Measurements from ENCODE around the gene PAX8. TPM values are rescaled to one million over a fixed set of nuclear protein-coding genes. Genes with fewer than 3 reads are reported as not detected.
A peak's percentile ranks its signal among the peaks of the same experiment; 100 is the strongest.

The PAX8 gene
- total RNA-seq, 2 experiments from 2014 or later = 2.6 to 4.1 TPM

DNA sequence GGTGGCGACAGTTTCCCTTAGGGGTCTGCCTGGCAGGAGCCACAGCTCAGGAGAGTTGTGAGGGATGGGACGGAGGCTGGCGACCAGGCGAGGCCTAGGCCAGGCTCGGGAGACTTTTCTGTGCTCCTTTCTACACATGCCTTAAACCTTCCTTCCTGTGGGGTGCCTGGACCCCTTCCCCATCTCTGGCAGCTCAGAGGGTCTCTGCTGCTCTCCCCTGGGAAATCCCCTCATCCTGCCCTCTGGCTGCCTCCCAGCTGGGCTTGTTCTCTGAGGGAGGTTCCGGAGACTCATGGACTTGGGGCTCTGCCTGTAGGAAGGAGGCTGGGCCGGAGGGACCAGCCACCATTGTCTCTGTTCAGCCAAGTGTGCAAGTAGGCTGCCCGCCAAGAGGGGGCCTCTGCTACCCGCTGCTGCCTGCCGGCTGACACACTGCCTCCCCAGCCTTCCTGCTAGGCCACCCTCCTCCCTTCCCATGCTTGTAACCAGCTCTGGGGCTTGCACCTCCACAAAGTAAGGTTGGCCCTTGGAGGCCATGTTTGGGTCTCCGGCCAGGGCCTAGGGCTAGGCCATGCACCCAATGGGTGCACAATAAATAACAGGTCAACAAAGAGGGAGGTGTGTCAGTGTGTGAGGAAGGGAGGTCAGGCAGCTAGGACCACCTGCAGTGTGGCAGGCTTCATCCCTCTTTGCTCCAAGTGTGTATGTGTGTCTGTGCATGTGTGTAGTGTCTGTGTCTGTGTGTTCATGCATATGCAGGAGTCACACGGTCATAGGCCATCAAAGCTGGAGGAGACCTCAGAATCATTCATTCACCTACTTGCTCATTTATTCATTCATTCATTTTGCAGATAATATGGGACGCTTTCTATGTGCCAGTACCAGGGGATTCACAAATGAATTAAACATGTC, 76.2 kb downstream of the PAX8 start:
- ChIA-PET CTCF (interaction anchor here (0.6 to 16.4 kb wide), 14 partner anchors 11 to 555 kb away, joined by 3 to 308 read pairs (median 6); partner anchors contain the start of gene PSD4), POLR2A (no interaction called here)
- Mint-ChIP-seq H3K36me3 (peaks cover 31% of the 10 kb centered on the region), H3K27ac (peak overlapping the region; percentile 3), H3K27me3 (no peaks in the 10 kb centered on the region), H3K9me3 (no peaks in the 10 kb centered on the region), H3K4me1 (ENCODE audit: low read depth) (peaks cover 10% of the 10 kb centered on the region), H3K4me3 (no peak overlapping the region)
- intact Hi-C loops (cut with micrococcal nuclease) = loop anchor here (5.0 kb wide), 1 partner anchor 190 kb away; no protein-coding TSS in a partner anchor
- DNase-seq = no peak

DNA sequence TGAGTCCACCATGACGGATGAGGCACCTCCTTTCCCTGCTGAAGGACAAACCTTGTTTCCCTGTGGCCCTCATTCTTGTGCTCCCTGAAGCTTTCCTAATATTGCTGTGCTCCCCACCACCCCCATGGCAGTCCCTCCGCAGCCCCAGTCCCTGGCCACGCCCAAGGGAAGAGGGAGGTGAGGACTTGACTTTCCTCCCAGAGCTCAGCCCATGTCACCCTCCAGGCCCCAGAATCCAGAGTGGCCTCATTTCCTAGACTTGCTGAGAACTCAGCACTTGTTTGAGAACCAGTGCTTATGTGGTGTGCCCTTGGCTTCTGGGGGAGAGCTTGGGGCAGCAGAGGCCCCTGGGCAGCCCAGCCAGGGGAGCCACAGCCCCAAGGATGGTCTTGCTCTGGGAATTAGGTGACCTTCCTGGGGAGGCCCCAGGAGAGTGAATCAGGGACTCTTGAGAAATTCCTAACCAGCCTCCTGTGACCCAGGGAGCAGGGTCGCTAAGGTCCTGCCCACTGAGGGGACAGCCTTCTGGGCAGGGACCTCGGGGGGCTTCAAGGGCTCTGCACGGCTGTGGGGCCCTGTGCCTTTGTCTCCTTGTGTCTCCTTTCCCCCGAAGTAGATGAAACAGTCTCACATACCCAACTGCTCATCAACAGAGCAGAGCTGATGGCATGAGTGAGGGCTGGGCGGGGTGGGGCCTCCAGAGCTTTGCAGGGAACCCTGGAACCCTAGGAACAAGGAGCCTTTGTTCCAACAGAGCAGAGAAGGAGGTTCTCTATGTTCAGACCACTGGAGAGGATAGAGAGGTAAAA, 77.0 kb downstream of the PAX8 start:
- intact Hi-C loops (cut with micrococcal nuclease) = loop anchor here (5.0 kb wide), 1 partner anchor 191 kb away; no protein-coding TSS in a partner anchor
- no peaks in the 10 kb centered on the region for H3K9me3 Mint-ChIP-seq
- H3K4me1 Mint-ChIP-seq (ENCODE audit: low read depth) = peaks cover 17% of the 10 kb centered on the region
- DNase-seq = no peak
- H3K4me3 Mint-ChIP-seq = no peak overlapping the region
- H3K36me3 Mint-ChIP-seq = peaks cover 40% of the 10 kb centered on the region
- ChIA-PET POLR2A (interaction anchor here (0.9 to 3.3 kb wide), 2 partner anchors 18 to 27 kb away, joined by 3 to 21 read pairs; partner anchors contain the start of gene PSD4), CTCF (interaction anchor here (1.1 to 16.4 kb wide), 4 partner anchors 45 to 169 kb away, joined by 3 to 308 read pairs (median 34); no protein-coding TSS in a partner anchor)
- H3K27ac Mint-ChIP-seq = peak overlapping the region; percentile 23
- no peaks in the 10 kb centered on the region for H3K27me3 Mint-ChIP-seq

DNA sequence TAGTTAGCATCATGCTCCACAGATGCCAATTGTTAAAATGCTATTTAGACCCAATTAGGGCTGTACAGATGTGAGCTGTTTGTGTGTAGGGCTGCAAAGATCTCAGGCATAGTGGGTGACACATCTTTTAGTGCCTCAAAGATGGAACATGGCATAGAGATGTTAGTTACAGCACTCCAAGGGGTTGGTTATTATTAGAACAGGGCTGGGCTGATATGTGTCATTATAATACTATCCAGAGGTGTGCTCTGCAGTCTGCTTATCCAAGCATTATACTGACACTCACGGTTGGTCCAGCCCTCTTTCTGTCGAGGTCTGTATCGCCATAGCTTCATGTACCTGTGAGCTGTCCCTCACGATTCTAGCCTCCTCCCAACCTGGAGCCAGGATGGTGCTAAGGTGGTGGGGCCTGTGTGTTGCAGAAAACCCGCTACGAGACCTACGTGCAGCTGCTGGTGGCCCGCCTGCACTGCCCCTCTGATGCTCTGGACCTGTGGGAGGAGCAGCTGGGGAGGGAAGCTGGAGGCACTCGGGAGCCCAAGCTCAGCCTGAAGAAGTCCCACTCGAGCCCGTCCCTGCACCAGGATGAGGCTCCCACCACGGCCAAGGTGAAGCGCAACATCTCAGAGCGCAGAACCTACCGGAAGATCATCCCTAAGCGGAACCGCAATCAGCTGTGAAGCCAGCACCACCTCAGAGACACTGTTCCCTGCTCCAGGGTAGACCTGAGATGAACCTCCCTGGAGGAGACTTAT, 77.8 kb downstream of the PAX8 start:
- Mint-ChIP-seq H3K9me3 (no peaks in the 10 kb centered on the region), H3K4me1 (ENCODE audit: low read depth) (peaks cover 25% of the 10 kb centered on the region), H3K27me3 (no peaks in the 10 kb centered on the region), H3K4me3 (no peak overlapping the region), H3K36me3 (peaks cover 48% of the 10 kb centered on the region), H3K27ac (peak overlapping the region; percentile 18)
- intact Hi-C loops (cut with micrococcal nuclease) = loop anchor here (5.0 kb wide), 1 partner anchor 191 kb away; no protein-coding TSS in a partner anchor
- DNase-seq = no peak
- CTCF ChIA-PET = interaction anchor here (0.8 to 16.4 kb wide), 5 partner anchors 29 to 121 kb away, joined by 3 to 308 read pairs (median 3); no protein-coding TSS in a partner anchor
- POLR2A ChIA-PET = interaction anchor here (0.9 to 3.3 kb wide), 2 partner anchors 17 to 26 kb away, joined by 3 to 21 read pairs; partner anchors contain the start of gene PSD4

DNA sequence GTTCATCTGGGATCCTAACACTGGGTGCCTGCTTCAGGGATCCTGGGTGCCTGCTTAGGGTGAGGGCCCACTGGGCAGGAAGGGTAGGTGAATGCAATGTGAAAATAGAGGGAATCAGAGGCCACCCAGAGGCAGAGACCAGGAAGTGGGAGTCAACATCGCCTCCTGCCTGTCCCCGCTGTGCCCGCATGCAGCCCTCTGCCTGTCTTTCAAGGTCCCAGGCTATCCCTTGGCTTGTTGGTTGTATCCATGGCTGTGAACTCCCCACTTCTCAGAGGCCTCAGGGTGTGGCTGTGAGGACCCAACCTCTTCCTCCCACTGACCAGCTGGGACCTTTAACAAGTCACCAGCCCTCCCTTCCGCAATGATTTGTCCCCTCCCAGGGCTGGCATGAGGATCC, 78.5 kb downstream of the PAX8 start:
- ChIA-PET CTCF (interaction anchor here (0.7 to 16.4 kb wide), 8 partner anchors 26 to 123 kb away, joined by 3 to 308 read pairs (median 8); partner anchors contain the start of gene PSD4), POLR2A (interaction anchor here (1.5 to 3.3 kb wide), 2 partner anchors 26 to 42 kb away, joined by 3 to 21 read pairs; partner anchors contain the start of gene PSD4)
- H3K27me3 Mint-ChIP-seq = no peaks in the 10 kb centered on the region
- no peaks in the 10 kb centered on the region for H3K9me3 Mint-ChIP-seq
- peaks cover 28% of the 10 kb centered on the region for H3K4me1 Mint-ChIP-seq (ENCODE audit: low read depth)
- H3K36me3 Mint-ChIP-seq = peaks cover 55% of the 10 kb centered on the region
- no peak overlapping the region for H3K4me3 Mint-ChIP-seq
- DNase-seq = no peak
- no peak overlapping the region for H3K27ac Mint-ChIP-seq
- intact Hi-C loops (cut with micrococcal nuclease) = loop anchor here (5.0 kb wide), 1 partner anchor 192 kb away; no protein-coding TSS in a partner anchor

DNA sequence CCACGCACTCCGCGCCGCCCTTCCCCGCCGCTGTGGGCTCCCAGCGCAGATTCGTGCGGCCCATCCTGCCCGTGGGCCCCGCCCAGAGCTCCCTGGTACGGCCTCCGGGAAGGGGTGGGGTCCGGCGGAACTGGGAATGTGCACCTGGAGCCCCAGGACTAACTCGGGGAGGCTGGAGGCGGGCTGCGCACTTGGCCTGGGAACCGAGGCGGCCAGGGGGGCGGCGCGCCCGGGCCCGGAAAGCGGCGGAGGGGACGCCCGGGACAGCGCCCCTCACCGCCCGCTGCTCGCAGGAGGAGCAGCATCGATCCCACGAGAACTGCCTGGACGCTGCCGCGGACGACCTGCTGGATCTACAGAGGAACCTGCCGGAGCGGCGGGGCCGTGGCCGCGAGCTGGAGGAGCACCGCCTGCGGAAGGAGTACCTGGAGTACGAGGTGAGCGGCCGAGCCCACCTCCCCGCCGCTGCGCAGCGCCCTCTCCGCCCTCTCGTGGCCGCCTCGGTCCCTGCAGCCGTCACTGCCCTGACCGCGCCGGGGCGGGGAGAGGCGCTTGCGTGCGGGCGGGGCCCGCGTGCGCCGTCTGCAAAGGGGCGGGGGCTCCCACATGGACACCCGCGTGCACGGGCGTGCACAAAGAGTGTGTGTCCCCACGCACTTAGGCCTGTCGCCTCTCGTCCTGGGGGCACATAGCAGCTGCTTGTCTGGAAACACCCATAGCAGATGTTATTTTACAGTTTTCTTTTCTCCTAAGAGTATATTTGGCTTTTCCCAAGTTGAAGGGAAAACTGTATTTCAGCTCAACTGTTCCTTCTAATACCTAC, 79.7 kb downstream of the PAX8 start:
- H3K27ac Mint-ChIP-seq = peak overlapping the region; percentile 58
- DNase-seq = peak; percentile 85
- ChIA-PET CTCF (interaction anchor here (0.6 to 16.4 kb wide), 34 partner anchors 10 to 192 kb away, joined by 3 to 308 read pairs (median 4); partner anchors contain the start of gene PSD4), POLR2A (interaction anchor here (0.7 to 3.3 kb wide), 6 partner anchors 19 to 62 kb away, joined by 3 to 21 read pairs (median 4); partner anchors contain the start of gene PSD4)
- H3K9me3 Mint-ChIP-seq = no peaks in the 10 kb centered on the region
- intact Hi-C loops (cut with micrococcal nuclease) = loop anchor here (1.0 kb wide), 2 partner anchors 62 to 119 kb away; no protein-coding TSS in a partner anchor
- no peaks in the 10 kb centered on the region for H3K27me3 Mint-ChIP-seq
- H3K4me1 Mint-ChIP-seq (ENCODE audit: low read depth) = peaks cover 26% of the 10 kb centered on the region
- H3K4me3 Mint-ChIP-seq = no peak overlapping the region
- peaks cover 65% of the 10 kb centered on the region for H3K36me3 Mint-ChIP-seq

DNA sequence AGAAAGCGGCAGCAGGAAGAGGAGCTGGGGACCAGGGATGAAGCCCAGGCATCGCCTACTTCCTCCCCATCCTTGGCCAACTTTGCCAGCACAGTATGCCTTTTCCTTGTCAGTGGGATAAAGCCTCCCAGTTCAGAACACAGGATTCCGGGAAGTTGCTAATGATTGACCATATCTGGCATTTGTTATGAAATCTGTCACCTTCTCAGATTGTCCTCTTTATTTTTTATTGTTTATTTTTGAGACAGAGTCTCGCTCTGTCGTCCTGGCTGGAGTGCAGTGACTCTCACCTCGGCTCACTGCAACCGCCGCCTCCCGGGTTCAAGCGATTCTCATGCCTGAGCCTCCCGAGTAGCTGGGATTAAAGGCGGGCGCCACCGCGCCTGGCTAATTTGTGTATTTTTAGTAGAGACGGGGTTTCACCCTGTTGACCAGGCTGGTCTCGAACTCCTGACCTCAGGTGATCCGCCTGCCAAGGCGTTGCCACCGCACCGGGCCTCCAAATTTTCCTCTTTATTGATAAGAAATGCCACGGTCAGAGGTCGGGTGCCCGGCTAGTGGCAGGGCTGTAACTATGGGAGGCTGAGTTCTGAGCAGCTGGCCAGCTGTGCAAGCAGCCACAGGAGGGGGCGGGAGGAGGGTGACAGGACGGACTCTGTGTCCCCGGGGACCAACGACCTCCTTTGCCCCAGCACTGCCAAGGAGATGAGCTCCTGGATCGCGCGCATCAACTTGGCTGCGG, 80.5 kb downstream of the PAX8 start:
- peaks cover 71% of the 10 kb centered on the region for H3K36me3 Mint-ChIP-seq

DNA sequence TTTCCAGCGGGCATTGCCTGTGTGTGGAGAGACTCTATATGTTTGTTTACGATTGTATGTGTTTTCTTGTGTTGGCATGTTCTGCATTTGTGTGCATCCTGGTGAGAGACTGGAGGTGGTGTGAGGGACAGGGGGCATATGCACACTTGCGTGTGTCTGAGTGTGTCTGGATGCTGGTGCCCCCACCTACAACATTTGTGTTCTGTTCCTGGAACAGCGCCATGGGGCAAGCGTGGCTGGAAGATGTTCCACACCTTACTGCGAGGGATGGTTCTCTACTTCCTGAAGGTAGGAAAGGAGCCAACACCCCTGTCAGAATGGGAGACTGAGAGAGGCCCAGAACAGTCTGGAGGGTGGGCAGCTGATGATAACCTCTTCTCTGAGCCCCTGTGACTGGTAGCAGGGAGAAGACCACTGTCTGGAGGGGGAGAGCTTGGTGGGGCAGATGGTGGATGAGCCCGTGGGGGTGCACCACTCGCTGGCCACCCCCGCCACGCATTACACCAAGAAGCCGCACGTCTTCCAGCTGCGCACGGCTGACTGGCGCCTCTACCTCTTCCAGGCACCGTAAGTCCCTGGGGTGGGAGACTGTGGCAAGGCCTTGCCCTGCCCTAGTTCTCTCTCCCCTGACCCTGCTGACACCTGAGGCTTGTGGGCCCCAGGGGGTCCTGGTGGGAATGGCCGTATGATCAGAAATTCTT, 81.2 kb downstream of the PAX8 start:
- peaks cover 28% of the 10 kb centered on the region for H3K4me1 Mint-ChIP-seq (ENCODE audit: low read depth)
- ChIA-PET POLR2A (interaction anchor here (1.8 kb wide), 1 partner anchor 17 kb away, joined by 7 read pairs; no protein-coding TSS in a partner anchor), CTCF (interaction anchor here (1.4 to 16.4 kb wide), 8 partner anchors 17 to 193 kb away, joined by 4 to 308 read pairs (median 17); partner anchors contain the start of gene PSD4)
- H3K9me3 Mint-ChIP-seq = no peaks in the 10 kb centered on the region
- DNase-seq = no peak
- intact Hi-C loops (cut with micrococcal nuclease) = no loop called here
- H3K36me3 Mint-ChIP-seq = peaks cover 71% of the 10 kb centered on the region
- no peaks in the 10 kb centered on the region for H3K27me3 Mint-ChIP-seq
- peak overlapping the region; percentile 72 for H3K27ac Mint-ChIP-seq
- no peak overlapping the region for H3K4me3 Mint-ChIP-seq

More for the DNA sequence above, 80.5 kb downstream of the PAX8 start:
- H3K27me3 Mint-ChIP-seq = no peaks in the 10 kb centered on the region
- H3K4me3 Mint-ChIP-seq = no peak overlapping the region
- DNase-seq = no peak
- H3K27ac Mint-ChIP-seq = peak overlapping the region; percentile 23
- POLR2A ChIA-PET = interaction anchor here (0.7 to 3.3 kb wide), 4 partner anchors 18 to 61 kb away, joined by 3 to 21 read pairs (median 6); partner anchors contain the start of gene PSD4
- CTCF ChIA-PET = interaction anchor here (0.6 to 16.4 kb wide), 30 partner anchors 9 to 192 kb away, joined by 3 to 308 read pairs (median 5); partner anchors contain the start of gene PSD4
- H3K4me1 Mint-ChIP-seq (ENCODE audit: low read depth) = peaks cover 28% of the 10 kb centered on the region
- intact Hi-C loops (cut with micrococcal nuclease) = no loop called here
- no peaks in the 10 kb centered on the region for H3K9me3 Mint-ChIP-seq

DNA sequence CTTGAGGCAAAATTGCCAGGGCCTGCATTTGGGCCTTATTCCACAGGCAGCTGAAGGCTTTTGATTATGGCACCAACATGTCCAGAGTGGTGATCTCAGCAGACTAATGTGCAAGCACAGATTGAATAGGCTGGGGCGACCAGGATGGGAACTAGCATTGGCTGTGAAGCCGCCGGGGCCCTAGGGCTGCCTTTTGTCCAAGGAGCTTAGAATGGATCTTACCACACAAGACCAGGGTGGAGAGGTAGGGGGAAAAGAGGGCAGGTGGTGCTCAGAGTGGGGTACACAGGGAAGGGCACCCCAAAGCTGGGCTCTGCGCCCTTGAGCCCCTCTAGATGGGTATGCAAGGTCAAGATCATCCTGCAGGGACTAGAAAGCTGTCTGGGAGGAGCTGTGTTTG, 81.9 kb downstream of the PAX8 start:
- CTCF ChIA-PET = interaction anchor here (1.6 to 16.4 kb wide), 3 partner anchors 16 to 117 kb away, joined by 4 to 308 read pairs (median 23); no protein-coding TSS in a partner anchor

DNA sequence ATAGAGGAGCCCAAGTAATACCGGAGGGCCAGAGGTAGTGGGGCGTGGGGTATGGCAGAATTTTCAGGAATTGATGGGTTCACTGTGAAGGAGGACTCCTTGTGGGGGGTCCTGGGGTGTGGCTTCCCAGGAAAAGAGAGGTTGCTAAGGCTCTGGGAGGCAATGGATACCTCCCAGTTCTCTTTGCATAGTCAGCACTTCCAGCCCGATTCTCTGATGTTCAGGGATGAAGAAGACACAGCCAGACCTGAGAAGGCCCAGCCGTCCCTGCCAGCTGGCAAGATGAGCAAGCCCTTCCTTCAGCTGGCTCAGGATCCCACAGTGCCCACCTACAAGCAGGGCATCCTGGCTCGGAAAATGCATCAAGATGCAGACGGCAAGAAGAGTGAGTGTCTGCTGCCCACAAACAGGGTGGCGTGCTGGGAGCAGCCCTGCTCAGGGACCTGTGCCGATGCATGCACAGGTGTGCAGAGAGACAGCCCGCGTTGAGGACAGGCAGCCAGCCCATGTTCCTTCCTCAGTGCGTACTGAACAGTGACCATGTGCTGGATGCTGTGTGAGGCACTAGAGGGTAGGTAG, 82.7 kb downstream of the PAX8 start:
- Mint-ChIP-seq H3K27me3 (no peaks in the 10 kb centered on the region), H3K9me3 (no peaks in the 10 kb centered on the region), H3K4me1 (ENCODE audit: low read depth) (peaks cover 28% of the 10 kb centered on the region), H3K4me3 (no peak overlapping the region), H3K36me3 (peaks cover 68% of the 10 kb centered on the region), H3K27ac (peak overlapping the region; percentile 72)
- ChIA-PET CTCF (interaction anchor here (1.6 to 16.4 kb wide), 2 partner anchors 58 to 116 kb away, joined by 4 to 308 read pairs; no protein-coding TSS in a partner anchor), POLR2A (no interaction called here)
- no peak for DNase-seq
- intact Hi-C loops (cut with micrococcal nuclease) = no loop called here

More for the DNA sequence above, 81.9 kb downstream of the PAX8 start:
- H3K27me3 Mint-ChIP-seq = no peaks in the 10 kb centered on the region
- intact Hi-C loops (cut with micrococcal nuclease) = no loop called here
- H3K9me3 Mint-ChIP-seq = no peaks in the 10 kb centered on the region
- peak overlapping the region; percentile 72 for H3K27ac Mint-ChIP-seq
- H3K4me1 Mint-ChIP-seq (ENCODE audit: low read depth) = peaks cover 28% of the 10 kb centered on the region
- peaks cover 71% of the 10 kb centered on the region for H3K36me3 Mint-ChIP-seq
- no peak for DNase-seq
- POLR2A ChIA-PET = no interaction called here
- no peak overlapping the region for H3K4me3 Mint-ChIP-seq
